SK-N-SH treated with all-trans-retinoic acid at 6 μM for 48 hours (cell line): ENCODE results near the gene SGTB.

Source experiments
- ARNTL ChIP-seq: fragments of 450-650 bp; formaldehyde crosslinking; IDR thresholded peaks from 2 replicates; pipeline ENCODE4 v1.5.0; 2020; ENCODE audit warnings: low read depth, mild to moderate bottlenecking, moderate library complexity, borderline replicate concordance
- CREB5 ChIP-seq: fragments of 250-450 bp; sonication (Bioruptor Pico); IDR thresholded peaks from 2 replicates; pipeline ENCODE4 v1.5.1; 2020; ENCODE audit warnings: low read depth, mild to moderate bottlenecking, moderate library complexity
- CSRNP3 ChIP-seq: fragments of 250-450 bp; sonication (Bioruptor Pico); IDR thresholded peaks from 2 replicates; pipeline ENCODE4 v1.5.1; 2021; ENCODE audit warnings: mild to moderate bottlenecking, moderate library complexity
- GLIS3 ChIP-seq: fragments of 250-450 bp; sonication (Bioruptor Pico); IDR thresholded peaks from 2 replicates; pipeline ENCODE4 v1.5.0; 2020; ENCODE audit warnings: mild to moderate bottlenecking, moderate library complexity
- ISL1 ChIP-seq: fragments of 250-450 bp; sonication (Bioruptor Pico); IDR thresholded peaks from 2 replicates; pipeline ENCODE4 v2.1.2; 2022; ENCODE audit warnings: mild to moderate bottlenecking, moderate library complexity
- PATZ1 ChIP-seq: fragments of 250-450 bp; sonication (Bioruptor Pico); IDR thresholded peaks from 2 replicates; pipeline ENCODE4 v1.8.0; 2020; ENCODE audit warnings: mild to moderate bottlenecking, moderate library complexity, borderline replicate concordance
- RARB ChIP-seq: fragments of 250-450 bp; sonication (Bioruptor Pico); IDR thresholded peaks from 2 replicates; pipeline ENCODE4 v1.8.0; 2021; ENCODE audit warnings: mild to moderate bottlenecking, moderate library complexity
- TSHZ2 ChIP-seq: fragments of 250-450 bp; sonication (Bioruptor Pico); IDR thresholded peaks from 2 replicates; pipeline ENCODE4 v1.5.0; 2020; ENCODE audit warnings: mild to moderate bottlenecking, moderate library complexity
- ZC3H10 ChIP-seq: fragments of 250-450 bp; sonication (Bioruptor Pico); IDR thresholded peaks from 2 replicates; pipeline ENCODE4 v1.5.1; 2021; ENCODE audit warnings: mild to moderate bottlenecking, moderate library complexity
- ZFP3 ChIP-seq: fragments of 250-450 bp; sonication (Bioruptor Pico); IDR thresholded peaks from 2 replicates; pipeline ENCODE4 v1.5.0; 2020; ENCODE audit warnings: mild to moderate bottlenecking, moderate library complexity
- ZFP30 ChIP-seq: fragments of 450-650 bp; formaldehyde crosslinking; IDR thresholded peaks from 2 replicates; pipeline ENCODE4 v1.5.0; 2022; ENCODE audit warnings: mild to moderate bottlenecking, moderate library complexity
- ZNF565 ChIP-seq: fragments of 450-650 bp; formaldehyde crosslinking; conservative IDR thresholded peaks from 2 replicates; pipeline ENCODE4 v1.5.0; 2020; ENCODE audit warnings: low read depth, mild to moderate bottlenecking, moderate library complexity
- ZNF70 ChIP-seq: fragments of 450-650 bp; formaldehyde crosslinking; IDR thresholded peaks from 2 replicates; pipeline ENCODE4 v1.5.0; 2020; ENCODE audit warnings: mild to moderate bottlenecking, moderate library complexity

- no peak for TF ChIP-seq ZNF70
- TF ChIP-seq TSHZ2: no peak
- no peak for TF ChIP-seq PATZ1 (CRISPR knock-in tag)
- TF ChIP-seq RARB (CRISPR knock-in tag): no peak
- TF ChIP-seq ZFP30 (CRISPR knock-in tag): no peak
- no peak for TF ChIP-seq ZFP3 (CRISPR knock-in tag)
- no peak for TF ChIP-seq CSRNP3 (CRISPR knock-in tag)
- no peak for TF ChIP-seq ISL1 (CRISPR knock-in tag)
- TF ChIP-seq GLIS3 (CRISPR knock-in tag): no peak
- no peak for TF ChIP-seq ZNF565 (CRISPR knock-in tag)
- TF ChIP-seq CREB5 (CRISPR knock-in tag): no peak
- TF ChIP-seq ARNTL (CRISPR knock-in tag): no peak
- TF ChIP-seq ZC3H10 (CRISPR knock-in tag): no peak
These were observed 31.3 kb upstream of the SGTB start for GRCh38 chr5:65753189-65753588.
